Dermis microvascular lymphatic vessel endothelial cell (primary cell): ENCODE measurements around the gene NBEAL1. TPM values are rescaled to one million over a fixed set of nuclear protein-coding genes. Genes with fewer than 3 reads are reported as not detected.
"Not testable (repeated sequence)": the region's sequence is repeated elsewhere in the genome, so short reads cannot be mapped to it uniquely, and the experiment has no call there.

ENCODE experiments used
- DNase-seq, 2 donors: peaks; one replicate each; pipeline versions ENCODE4 v3.0.0 to v3.0.0-alpha.2; 2010; ENCODE audit warnings: low read depth in 2 of 2
- total RNA-seq: library from RNA; depleted of rRNA; stranded (reverse); fragments of >200 nt; gene quantifications from 2 replicates; pipeline ENCODE4 v1.2.1, GENCODE V29; 2014

Gene NBEAL1
- total RNA-seq, 1 donor from 2014 or later = 20.0 TPM

DNA sequence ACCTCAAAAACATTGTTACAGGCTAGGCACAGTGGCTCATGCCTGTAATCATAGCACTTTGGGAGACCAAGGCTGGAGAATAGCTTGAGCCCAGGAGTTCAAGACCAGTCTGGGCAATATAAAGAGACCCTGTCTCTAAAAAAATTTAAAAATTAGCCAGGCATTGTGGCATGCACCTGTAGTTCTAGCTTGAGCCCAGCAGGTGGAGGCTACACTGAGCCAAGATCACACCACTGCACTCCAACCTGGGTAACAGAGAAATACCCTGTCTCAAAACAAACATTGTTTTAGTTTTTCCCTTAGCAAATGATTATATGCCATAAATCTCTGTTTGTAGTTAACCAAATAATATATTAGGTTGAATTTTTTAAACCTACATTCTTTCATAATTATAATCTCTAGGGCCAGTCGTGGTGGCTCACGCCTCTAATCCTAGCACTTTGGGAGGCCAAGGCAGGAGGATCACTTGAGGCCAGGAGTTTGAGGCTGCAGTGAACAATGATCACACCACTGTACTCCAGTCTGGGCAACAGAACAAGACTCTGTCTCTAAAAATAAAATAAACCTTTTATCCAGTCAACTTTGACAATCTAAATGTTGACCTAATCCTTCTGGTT is 210.9 kb downstream of the NBEAL1 start:
- peak in 1 of 2 donors; percentile 43 for DNase-seq

DNA sequence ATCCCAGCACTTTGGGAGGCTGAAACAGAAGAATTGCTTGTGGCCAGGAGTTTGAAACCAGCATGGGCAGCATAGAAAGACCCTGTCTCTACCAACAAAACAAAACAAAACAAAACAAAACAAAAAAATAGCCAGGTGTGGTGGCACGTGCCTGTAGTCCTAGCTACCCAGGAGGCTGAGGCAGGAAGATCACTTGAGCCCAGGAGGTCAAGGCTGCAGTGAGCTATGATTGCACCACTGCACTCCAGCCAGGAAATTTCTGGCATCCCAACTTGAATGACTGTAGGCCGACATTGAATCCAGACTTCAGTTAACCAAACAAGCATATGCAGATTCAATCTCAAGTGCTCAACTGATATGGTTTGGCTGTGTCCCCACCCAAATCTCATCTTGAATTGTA is 215.0 kb downstream of the NBEAL1 start:
- DNase-seq = not testable (repeated sequence)

DNA sequence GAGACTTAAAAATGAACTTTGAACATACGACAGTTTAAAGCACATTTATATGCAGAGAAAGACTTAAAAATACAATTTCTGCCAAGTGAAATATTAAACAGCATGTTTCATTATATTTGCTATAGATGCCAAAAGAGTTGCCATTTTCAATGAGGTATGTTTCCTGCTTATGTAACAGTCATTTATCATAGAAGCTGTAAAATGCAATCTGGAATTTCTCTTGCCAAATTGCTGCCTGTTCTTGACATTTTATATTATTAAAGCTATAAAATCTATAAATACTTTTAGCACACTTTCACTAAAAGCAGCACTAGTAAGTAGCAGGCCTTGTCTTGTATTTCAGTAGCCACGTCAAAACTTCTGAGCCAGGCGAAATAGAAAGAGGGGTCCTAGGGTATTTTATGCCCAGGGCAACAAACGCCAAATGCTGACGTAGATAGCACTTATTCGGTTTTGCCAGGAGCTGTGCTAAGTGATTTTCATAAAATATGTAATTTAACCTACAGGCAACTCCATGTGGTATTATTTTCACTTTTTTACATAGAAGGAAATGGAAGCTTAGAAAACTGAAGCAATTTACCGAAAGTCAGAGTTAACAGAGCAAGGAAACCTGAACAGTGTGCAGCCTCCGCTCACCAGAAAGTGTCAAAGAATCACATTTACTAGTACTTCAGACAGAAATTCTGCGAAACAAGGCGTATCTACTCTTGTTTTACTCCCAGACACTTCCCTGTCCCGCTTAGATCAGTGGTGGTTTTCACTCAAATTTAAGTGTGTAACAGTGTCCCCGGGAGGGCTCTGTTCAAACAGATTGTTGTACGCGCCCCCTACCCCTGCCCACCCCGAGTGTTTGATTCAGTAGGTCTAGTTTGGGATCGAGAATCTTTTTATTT is 222.9 kb downstream of the NBEAL1 start:
- no peak for DNase-seq

DNA sequence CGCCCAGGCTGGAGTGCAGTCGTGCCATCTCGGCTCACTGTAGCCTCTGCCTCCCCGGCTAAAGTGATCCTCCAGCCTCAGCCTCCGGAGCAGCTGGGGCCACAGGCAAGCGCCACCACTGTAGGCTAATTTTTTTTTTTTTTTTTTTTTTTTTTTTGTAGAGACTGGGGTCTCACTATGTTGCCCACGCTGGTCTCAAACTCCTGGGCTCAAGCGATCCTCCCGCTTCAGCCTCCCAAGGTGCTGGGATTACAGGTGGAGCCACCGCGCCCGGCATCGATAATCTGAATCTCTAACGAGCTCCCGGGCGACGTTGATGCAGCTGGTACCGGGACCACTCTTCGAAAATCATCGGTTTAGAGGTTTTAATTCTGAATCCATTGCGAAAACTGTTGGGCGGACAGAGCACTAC is 223.6 kb downstream of the NBEAL1 start:
- no peak for DNase-seq

DNA sequence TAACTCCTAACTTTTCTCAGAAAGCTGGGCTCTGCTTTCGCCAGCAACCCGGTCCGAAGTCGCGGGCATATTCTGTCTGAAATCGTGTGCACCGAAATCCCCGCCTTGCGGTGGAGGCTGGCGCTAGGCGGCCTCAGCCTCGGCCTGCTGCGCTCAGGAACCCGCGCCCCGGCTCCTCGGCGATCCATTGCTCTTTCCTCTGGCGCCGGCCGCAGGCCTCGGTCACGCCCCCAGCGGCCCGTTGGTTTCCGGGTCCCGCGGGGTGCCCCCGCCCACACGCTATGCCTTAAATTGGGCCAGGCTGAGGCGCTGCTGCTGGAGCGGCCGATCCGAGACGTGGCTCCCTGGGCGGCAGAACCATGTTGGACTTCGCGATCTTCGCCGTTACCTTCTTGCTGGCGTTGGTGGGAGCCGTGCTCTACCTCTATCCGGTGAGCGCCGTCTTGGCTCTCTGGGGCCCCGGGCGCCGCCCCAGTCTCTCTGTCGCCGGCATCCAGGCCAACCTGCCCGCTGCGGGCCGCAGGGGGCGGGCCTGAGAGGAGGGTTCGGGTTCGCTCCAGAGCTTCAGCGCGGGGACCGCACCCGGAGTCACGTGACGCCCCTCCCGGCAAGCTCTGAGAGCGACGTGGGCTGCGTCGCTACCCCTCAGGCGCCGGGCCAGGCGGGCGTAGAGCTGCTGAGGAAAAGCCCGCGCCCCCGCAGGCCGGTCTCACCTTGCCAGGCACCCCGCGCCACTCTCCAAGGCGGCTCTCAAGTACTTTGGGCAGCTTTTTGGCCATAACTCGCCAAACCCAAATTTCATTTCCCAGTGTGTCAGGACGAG is 224.2 kb downstream of the NBEAL1 start, which contains the start of gene CYP20A1:
Gene CYP20A1 (plus strand): TSS at position 315 of the 823 bp plus-strand sequence. CDS start 45 bp downstream, at position 360.
- peak; percentile 86 to 96 for DNase-seq

DNA sequence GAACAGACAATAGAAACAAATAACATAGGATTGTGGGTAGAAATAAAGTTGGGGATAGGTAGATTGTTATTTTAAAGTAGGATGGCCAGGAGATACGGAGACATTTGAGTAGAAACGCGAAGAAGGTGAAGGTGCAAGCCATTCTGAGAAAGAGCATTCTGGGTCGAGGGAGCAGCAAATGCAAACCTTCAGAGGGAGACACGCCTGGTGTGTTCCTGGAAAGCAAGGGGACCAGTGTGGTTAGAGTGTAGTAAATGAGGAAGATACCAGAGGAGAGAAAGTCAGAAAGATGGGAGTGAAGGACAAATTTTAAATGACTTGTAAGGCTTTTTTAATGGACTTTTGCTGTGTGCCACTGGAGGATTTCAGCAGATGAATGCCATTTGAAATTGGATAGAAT is 225.8 kb downstream of the NBEAL1 start:
- DNase-seq = no peak

DNA sequence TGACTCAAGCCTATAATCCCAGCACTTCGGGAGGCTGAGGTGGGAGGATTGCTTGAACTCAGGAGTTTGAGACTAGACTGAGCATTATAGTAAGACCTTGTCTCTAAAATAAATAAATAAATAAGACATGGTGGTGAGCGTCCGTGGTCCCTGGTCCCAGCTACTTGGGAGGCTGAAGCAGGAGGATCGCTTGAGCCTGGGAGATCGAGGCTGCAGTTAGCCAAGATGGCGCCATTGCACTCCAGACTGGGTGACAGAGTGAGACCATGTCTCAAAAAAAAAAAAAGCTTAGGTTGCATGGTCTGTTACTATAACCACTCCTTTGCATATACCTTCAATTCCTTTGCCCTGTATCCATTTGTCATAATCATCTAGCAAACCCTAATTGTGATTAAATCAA is 227.8 kb downstream of the NBEAL1 start:
- DNase-seq = no peak

DNA sequence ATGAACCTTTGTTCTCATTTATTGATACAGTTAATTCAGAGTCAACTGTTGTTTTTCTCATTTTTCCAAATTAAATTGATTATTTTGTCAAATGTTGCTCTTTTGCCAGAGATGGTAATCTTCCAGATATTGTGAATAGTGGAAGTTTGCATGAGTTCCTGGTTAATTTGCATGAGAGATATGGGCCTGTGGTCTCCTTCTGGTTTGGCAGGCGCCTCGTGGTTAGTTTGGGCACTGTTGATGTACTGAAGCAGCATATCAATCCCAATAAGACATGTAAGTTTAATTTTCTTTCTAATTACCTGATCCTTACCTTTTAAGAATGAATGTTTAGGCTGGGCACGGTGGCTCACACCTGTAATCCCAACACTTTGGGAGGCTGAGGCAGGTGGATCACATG is 232.0 kb downstream of the NBEAL1 start:
- DNase-seq = no peak

DNA sequence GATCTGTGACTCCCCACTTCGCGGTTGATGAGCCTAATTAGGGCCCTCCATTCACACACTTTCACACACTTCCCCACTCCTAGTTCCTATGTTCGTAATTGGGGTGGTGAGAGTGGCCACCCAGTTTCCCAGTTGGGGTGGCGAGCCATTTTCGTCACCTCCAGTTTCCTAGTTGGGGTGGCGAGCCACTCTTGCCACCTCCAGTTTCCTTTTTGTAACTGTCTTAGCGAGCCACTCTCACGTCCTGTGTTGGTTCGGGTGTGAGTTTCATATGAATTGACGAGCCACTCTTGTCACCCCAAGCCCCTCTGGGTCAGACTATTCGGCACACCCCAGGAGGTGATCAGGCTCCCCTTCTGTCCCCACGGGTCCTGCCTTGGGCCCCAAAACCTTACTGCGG is 238.1 kb downstream of the NBEAL1 start:
- DNase-seq = no peak

DNA sequence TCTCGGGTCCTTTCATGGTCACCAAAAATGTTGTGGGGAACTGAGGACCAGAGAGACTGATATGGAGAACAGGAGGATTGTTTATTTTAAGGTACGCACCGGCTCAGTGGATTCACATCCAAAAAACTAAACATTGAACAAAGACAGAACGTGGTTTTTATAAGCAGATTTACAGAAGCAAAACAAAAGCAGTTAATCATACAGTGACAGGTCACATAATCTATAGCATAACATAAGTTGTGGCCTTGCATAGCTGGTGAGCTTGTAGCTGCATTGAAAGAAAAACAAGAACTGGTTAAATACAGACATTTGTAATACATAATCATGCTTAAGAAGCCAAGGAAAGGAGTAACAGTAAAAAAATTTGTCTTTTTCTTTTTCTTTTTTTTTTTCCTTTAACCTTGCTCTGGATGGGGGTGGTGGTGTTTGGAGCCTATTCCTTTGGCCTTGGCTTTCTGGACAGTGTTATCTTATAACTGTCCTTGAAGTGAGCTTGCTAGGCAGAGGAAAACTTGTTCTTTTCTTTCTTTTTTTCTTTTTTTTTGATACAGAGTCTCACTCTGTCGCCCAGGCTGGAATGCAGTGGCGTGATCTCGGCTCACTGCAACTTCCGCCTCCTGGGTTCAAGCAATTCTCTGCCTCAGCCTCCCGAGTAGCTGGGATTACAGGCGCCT is 238.9 kb downstream of the NBEAL1 start:
- DNase-seq = not testable (repeated sequence)

DNA sequence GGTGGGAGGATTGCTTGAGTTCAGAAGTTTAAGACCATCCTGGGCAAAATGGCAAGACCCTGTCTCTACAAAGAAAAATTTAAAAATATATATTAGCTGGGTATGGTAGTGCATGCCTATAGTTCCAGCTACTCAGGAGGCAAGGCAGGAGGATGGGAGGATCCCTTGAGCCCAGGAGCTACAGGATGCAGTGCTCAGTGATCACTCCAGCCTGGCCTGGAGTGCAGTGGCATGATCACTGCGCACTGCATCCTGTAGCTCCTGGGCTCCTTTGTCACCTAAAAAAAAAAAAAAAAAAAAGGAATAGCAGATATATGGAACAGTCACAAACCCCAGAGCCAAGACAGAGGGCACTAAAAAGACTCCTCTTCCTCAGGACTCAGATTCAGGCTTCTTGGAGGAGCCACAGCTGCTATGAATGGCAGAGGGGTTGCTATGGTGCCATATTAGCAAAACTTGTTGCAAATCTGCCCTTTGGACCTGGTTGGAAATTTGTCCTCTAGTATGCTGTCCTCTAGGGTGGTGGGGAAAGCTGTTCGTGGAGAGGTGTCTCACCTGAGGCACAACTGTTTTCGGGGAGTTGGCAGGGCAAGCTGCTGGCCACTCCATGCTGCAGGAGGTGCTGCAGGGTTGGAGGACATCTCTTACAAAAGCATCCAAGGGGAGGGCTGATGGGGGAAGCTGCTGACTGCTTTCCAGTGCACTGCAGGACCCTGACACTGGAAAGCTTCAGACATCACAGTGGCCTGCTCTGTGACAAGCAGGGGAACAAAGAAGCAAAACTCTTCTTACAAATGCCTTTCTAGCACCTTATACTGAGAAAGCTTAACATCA is 246.9 kb downstream of the NBEAL1 start:
- DNase-seq = no peak

Other genes with a start within 250 kb of the NBEAL1 start
- 0.77 and 0.89 TPM in 2 replicates for gene ICA1L, start 143.1 kb upstream of the NBEAL1 start, total RNA-seq
- 14.5 and 16.7 TPM in 2 replicates for gene WDR12, start 103.2 kb upstream of the NBEAL1 start, total RNA-seq
- 2.4 and 3.4 TPM in 2 replicates for gene CARF, start 102.6 kb upstream of the NBEAL1 start, total RNA-seq
- 26.9 and 31.3 TPM in 2 replicates for gene CYP20A1, start 224.1 kb downstream of the NBEAL1 start, total RNA-seq